Astrocyte (in vitro differentiated cells and primary cell): Measurements from ENCODE around the gene CCDC57. TPM values are rescaled to one million over a fixed set of nuclear protein-coding genes. Genes with fewer than 3 reads are reported as not detected.
"Not testable (repeated sequence)": the region's sequence is repeated elsewhere in the genome, so short reads cannot be mapped to it uniquely, and the experiment has no call there.

Source experiments
- DNase-seq: peaks from one replicate; pipeline ENCODE4 v3.0.0-alpha.2; 2010; ENCODE audit warnings: low read depth
- FAIRE-seq: peaks from 2 replicates; lab custom pipeline; 2011; peaks lifted over from hg19 to GRCh38; lab: Jason Lieb, UNC
- H2AFZ ChIP-seq: 2 replicates; pipeline ENCODE4 v1.6.0; 2012; ENCODE audit warnings: low read depth, low read length, inconsistent platforms
- H3K27ac ChIP-seq: 2 replicates; pipeline ENCODE4 v1.5.1; 2011; ENCODE audit warnings: low read depth, low read length, inconsistent platforms
- H3K27me3 ChIP-seq: 2 replicates; pipeline ENCODE4 v1.6.0; 2011; ENCODE audit warnings: low read length, inconsistent platforms; ENCODE audit not compliant: insufficient read depth
- H3K36me3 ChIP-seq: 2 replicates; pipeline ENCODE4 v1.5.1; 2011; ENCODE audit warnings: low read length, inconsistent platforms; ENCODE audit not compliant: insufficient read depth
- H3K4me1 ChIP-seq: 2 replicates; pipeline ENCODE4 v1.5.1; 2011; ENCODE audit warnings: low read length, inconsistent platforms; ENCODE audit not compliant: insufficient read depth
- H3K4me2 ChIP-seq: 2 replicates; pipeline ENCODE4 v1.6.0; 2012; ENCODE audit warnings: low read length, inconsistent platforms
- H3K4me3 ChIP-seq: 2 replicates; pipeline ENCODE4 v1.5.1; 2011; ENCODE audit warnings: low read depth, mild to moderate bottlenecking, low read length, inconsistent platforms; ENCODE audit not compliant: insufficient read depth
- H3K79me2 ChIP-seq: 2 replicates; pipeline ENCODE4 v1.6.0; 2012; ENCODE audit warnings: mild to moderate bottlenecking, low read length, inconsistent platforms; ENCODE audit not compliant: insufficient read depth
- H3K9ac ChIP-seq: 2 replicates; pipeline ENCODE4 v1.6.0; 2012; ENCODE audit warnings: mild to moderate bottlenecking, low read length, inconsistent platforms
- H3K9me3 ChIP-seq: 2 replicates; pipeline ENCODE4 v1.5.1; 2012; ENCODE audit warnings: low read depth, mild to moderate bottlenecking, low read length, inconsistent platforms; ENCODE audit not compliant: insufficient read depth
- H4K20me1 ChIP-seq: 2 replicates; pipeline ENCODE4 v1.6.0; 2012; ENCODE audit warnings: low read length, inconsistent platforms; ENCODE audit not compliant: insufficient read depth
- H3K27ac Mint-ChIP-seq: one replicate; pipeline ENCODE4 v1.8.0; 2021; ENCODE audit warnings: mild to moderate bottlenecking, mixed read lengths; ENCODE audit not compliant: unreplicated experiment
- H3K27me3 Mint-ChIP-seq: one replicate; pipeline ENCODE4 v1.8.0; 2021; ENCODE audit warnings: low read depth, mixed read lengths; ENCODE audit not compliant: unreplicated experiment
- H3K36me3 Mint-ChIP-seq: one replicate; pipeline ENCODE4 v1.8.0; 2021; ENCODE audit warnings: low read depth, mixed read lengths; ENCODE audit not compliant: unreplicated experiment
- H3K4me1 Mint-ChIP-seq: one replicate; pipeline ENCODE4 v1.8.0; 2021; ENCODE audit warnings: low read depth, mixed read lengths; ENCODE audit not compliant: unreplicated experiment
- H3K4me3 Mint-ChIP-seq: one replicate; pipeline ENCODE4 v1.8.0; 2021; ENCODE audit warnings: mild to moderate bottlenecking, moderate library complexity, mixed read lengths; ENCODE audit not compliant: unreplicated experiment
- H3K9me3 Mint-ChIP-seq: one replicate; pipeline ENCODE4 v1.8.0; 2021; ENCODE audit warnings: mild to moderate bottlenecking, mixed read lengths; ENCODE audit not compliant: unreplicated experiment
- EZH2 ChIP-seq: IDR thresholded peaks from 2 replicates; pipeline ENCODE4 v1.6.1; 2012; ENCODE audit warnings: mild to moderate bottlenecking, low read length, inconsistent platforms; ENCODE audit not compliant: insufficient read depth
- total RNA-seq: library from RNA; stranded (reverse); gene quantifications from 2 replicates; pipeline ENCODE4 v1.2.1, GENCODE V29; 2021
- TF ChIP-seq, protein P1 (sequence below): IDR thresholded peaks from 2 replicates; pipeline ENCODE4 v1.5.1; 2011; ENCODE audit warnings: low read depth, mild to moderate bottlenecking, inconsistent platforms, low read length, moderate library complexity; ENCODE audit not compliant: insufficient read depth

CCDC57 gene
- total RNA-seq, 1 donor from 2014 or later: 20.4 TPM

- H3K9me3 ChIP-seq: no peaks in the 10 kb centered on the region
- H3K79me2 ChIP-seq: no peaks in the 10 kb centered on the region
- no peak overlapping the region for H3K9ac ChIP-seq
- Mint-ChIP-seq H3K4me3 (no peak overlapping the region), H3K36me3 (peaks cover 47% of the 10 kb centered on the region), H3K27me3 (peaks cover 39% of the 10 kb centered on the region), H3K4me1 (no peaks in the 10 kb centered on the region), H3K27ac (no peak overlapping the region), H3K9me3 (no peaks in the 10 kb centered on the region)
- H4K20me1 ChIP-seq: no peaks in the 10 kb centered on the region
- DNase-seq (no peak), FAIRE-seq (no peak)
- no peaks in the 10 kb centered on the region for H3K36me3 ChIP-seq
- H2AFZ ChIP-seq: no peak overlapping the region
- TF ChIP-seq EZH2: no peak
- TF ChIP-seq, protein P1, sequence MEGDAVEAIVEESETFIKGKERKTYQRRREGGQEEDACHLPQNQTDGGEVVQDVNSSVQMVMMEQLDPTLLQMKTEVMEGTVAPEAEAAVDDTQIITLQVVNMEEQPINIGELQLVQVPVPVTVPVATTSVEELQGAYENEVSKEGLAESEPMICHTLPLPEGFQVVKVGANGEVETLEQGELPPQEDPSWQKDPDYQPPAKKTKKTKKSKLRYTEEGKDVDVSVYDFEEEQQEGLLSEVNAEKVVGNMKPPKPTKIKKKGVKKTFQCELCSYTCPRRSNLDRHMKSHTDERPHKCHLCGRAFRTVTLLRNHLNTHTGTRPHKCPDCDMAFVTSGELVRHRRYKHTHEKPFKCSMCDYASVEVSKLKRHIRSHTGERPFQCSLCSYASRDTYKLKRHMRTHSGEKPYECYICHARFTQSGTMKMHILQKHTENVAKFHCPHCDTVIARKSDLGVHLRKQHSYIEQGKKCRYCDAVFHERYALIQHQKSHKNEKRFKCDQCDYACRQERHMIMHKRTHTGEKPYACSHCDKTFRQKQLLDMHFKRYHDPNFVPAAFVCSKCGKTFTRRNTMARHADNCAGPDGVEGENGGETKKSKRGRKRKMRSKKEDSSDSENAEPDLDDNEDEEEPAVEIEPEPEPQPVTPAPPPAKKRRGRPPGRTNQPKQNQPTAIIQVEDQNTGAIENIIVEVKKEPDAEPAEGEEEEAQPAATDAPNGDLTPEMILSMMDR: no peak
- no peaks in the 10 kb centered on the region for H3K4me1 ChIP-seq
- no peak overlapping the region for H3K4me3 ChIP-seq
- no peak overlapping the region for H3K27ac ChIP-seq
- H3K4me2 ChIP-seq: no peak overlapping the region
- H3K27me3 ChIP-seq: no peaks in the 10 kb centered on the region
Measured at GRCh38 chr17:82175201-82175600, 37.4 kb downstream of the CCDC57 start.

DNA sequence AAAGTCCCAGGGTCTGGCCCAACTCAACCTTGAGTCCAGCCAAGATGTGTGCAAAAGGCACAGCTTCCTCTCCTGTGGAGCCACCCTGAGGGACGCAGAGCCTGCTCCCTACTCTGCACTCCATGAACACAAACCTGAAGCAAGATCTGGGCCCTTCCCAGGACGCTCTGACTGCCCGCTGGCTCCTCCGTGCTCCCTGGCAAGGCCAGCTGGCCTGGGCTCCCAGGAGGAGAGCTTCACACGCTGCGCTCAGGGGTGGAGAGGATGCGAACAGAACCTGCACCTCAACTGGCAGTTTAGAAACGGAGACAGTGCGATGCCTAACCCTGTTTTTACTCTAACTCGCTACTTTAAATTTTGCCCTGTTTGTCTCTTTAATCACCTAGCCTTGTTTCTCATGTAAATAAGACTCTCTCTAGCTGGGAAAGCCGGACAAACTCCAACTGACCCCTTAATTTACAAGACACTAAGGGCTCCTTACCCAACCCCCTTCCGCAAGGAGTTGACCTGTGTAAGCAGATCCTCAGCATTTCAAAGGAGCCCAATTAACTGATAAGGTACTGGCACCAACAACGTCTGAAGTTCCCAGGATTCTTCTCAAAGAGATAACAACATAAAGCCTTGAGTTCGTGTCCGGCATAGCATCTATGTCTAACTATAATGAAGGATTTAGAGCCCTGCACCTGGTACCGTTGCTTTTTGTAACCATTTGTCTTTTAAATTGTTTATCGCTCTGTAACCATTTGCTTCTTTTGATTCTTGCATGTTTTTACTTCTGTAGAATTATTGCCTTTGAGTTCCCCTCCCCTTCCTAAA lies 38.4 kb downstream of the CCDC57 start:
- H3K36me3 ChIP-seq, H3K79me2 ChIP-seq, DNase-seq, H3K4me3 ChIP-seq, FAIRE-seq, H3K27ac ChIP-seq, H3K9me3 Mint-ChIP-seq, H3K4me1 Mint-ChIP-seq, H3K4me2 ChIP-seq, H2AFZ ChIP-seq, H4K20me1 ChIP-seq, H3K9ac ChIP-seq, H3K4me3 Mint-ChIP-seq, H3K4me1 ChIP-seq, H3K27ac Mint-ChIP-seq, H3K27me3 ChIP-seq, H3K9me3 ChIP-seq: not testable (repeated sequence)
- H3K36me3 Mint-ChIP-seq: peaks cover 47% of the 10 kb centered on the region
- H3K27me3 Mint-ChIP-seq: peaks cover 39% of the 10 kb centered on the region

- H3K27me3 Mint-ChIP-seq: peaks cover 34% of the 10 kb centered on the region
- H3K36me3 Mint-ChIP-seq: peaks cover 47% of the 10 kb centered on the region
- Histone ChIP-seq H3K27ac (no peak overlapping the region), H3K9ac (no peak overlapping the region), H2AFZ (no peak overlapping the region), H3K4me3 (no peak overlapping the region), H3K4me1 (no peaks in the 10 kb centered on the region), H3K27me3 (no peaks in the 10 kb centered on the region), H3K36me3 (no peaks in the 10 kb centered on the region), H4K20me1 (no peaks in the 10 kb centered on the region), H3K79me2 (no peaks in the 10 kb centered on the region), H3K9me3 (no peaks in the 10 kb centered on the region), H3K4me2 (no peak overlapping the region)
- H3K9me3 Mint-ChIP-seq: no peaks in the 10 kb centered on the region
- DNase-seq (no peak), FAIRE-seq (no peak)
- no peak overlapping the region for H3K27ac Mint-ChIP-seq
- TF ChIP-seq, protein P1: no peak
- TF ChIP-seq EZH2: no peak
- no peak overlapping the region for H3K4me3 Mint-ChIP-seq
- no peaks in the 10 kb centered on the region for H3K4me1 Mint-ChIP-seq
Measured at GRCh38 chr17:82173351-82174041, 39.1 kb downstream of the CCDC57 start.
